GM19025 (cell line): Measurements from ENCODE around the gene FUT8.
"Not testable (repeated sequence)": the region's sequence is repeated elsewhere in the genome, so short reads cannot be mapped to it uniquely, and the experiment has no call there.

Source experiments
- ATAC-seq: cut with Tn5 transposase; IDR thresholded peaks from one replicate; pipeline ENCODE4 v1.9.1; 2021; ENCODE audit warnings: mild to moderate bottlenecking, low read depth, moderate library complexity; ENCODE audit not compliant: unreplicated experiment

Gene FUT8

GRCh38 chr14:65414961-65415589, 2.5 kb downstream of the FUT8 start:
- no peak for ATAC-seq

- ATAC-seq = no peak
Observed at GRCh38 chr14:65415613-65416012, 3.1 kb downstream of the FUT8 start.

- ATAC-seq = no peak
Observed at GRCh38 chr14:65419593-65420252, 7.2 kb downstream of the FUT8 start.

GRCh38 chr14:65421201-65421981, 8.9 kb downstream of the FUT8 start:
- no peak for ATAC-seq

GRCh38 chr14:65422088-65422834, 9.7 kb downstream of the FUT8 start:
- ATAC-seq = no peak

GRCh38 chr14:65423982-65424381, 11.5 kb downstream of the FUT8 start:
- ATAC-seq = no peak

- no peak for ATAC-seq
Observed at GRCh38 chr14:65424531-65424930, 12.0 kb downstream of the FUT8 start.

GRCh38 chr14:65425885-65426284, 13.4 kb downstream of the FUT8 start:
- no peak for ATAC-seq

- ATAC-seq = not testable (repeated sequence)
Observed at GRCh38 chr14:65426902-65427301, 14.4 kb downstream of the FUT8 start.

GRCh38 chr14:65428691-65429090, 16.2 kb downstream of the FUT8 start:
- no peak for ATAC-seq

GRCh38 chr14:65429757-65430156, 17.2 kb downstream of the FUT8 start:
- ATAC-seq = no peak

- ATAC-seq = no peak
Observed at GRCh38 chr14:65431245-65431644, 18.7 kb downstream of the FUT8 start.

- ATAC-seq = no peak
Observed at GRCh38 chr14:65431951-65432350, 19.4 kb downstream of the FUT8 start.

- ATAC-seq = no peak
Observed at GRCh38 chr14:65432361-65432948, 19.9 kb downstream of the FUT8 start.

- no peak for ATAC-seq
Observed at GRCh38 chr14:65433157-65433556, 20.6 kb downstream of the FUT8 start.

- ATAC-seq = no peak
Observed at GRCh38 chr14:65433646-65434045, 21.1 kb downstream of the FUT8 start.

- no peak for ATAC-seq
Observed at GRCh38 chr14:65434216-65434850, 21.8 kb downstream of the FUT8 start.

GRCh38 chr14:65438266-65438933, 25.9 kb downstream of the FUT8 start:
- ATAC-seq = no peak

GRCh38 chr14:65439117-65439516, 26.6 kb downstream of the FUT8 start:
- ATAC-seq = no peak

GRCh38 chr14:65440230-65440629, 27.7 kb downstream of the FUT8 start:
- ATAC-seq = no peak
